Common myeloid progenitor, CD34-positive (primary cell): Measurements from ENCODE around the gene FUT9.

Experiments
- CTCF ChIA-PET: fragments of 350-600 bp; sonication (Branson Sonifier 250); formaldehyde crosslinking; loops from one replicate; lab custom pipeline; 2021; ENCODE audit warnings: antibody characterized with exemption; lab: Charles Lee
- POLR2A ChIA-PET: fragments of 350-600 bp; sonication (Branson Sonifier 250); formaldehyde crosslinking; loops from one replicate; lab custom pipeline; 2021; ENCODE audit warnings: antibody characterized with exemption; lab: Charles Lee
- DNase-seq, 3 donors: peaks; one replicate each; pipeline versions ENCODE4 v3.0.0 to v3.0.0-alpha.2; 2013
- H3K27ac ChIP-seq, 2 experiments: 1 replicate in 1 of 2; 2 replicates in 1 of 2; pipeline ENCODE4 v1.7.0; 2013; ENCODE audit warnings: inconsistent platforms in 2 of 2, low read length in 2 of 2, mild to moderate bottlenecking in 2 of 2, low read depth in 1 of 2, moderate library complexity in 1 of 2; ENCODE audit not compliant: severe bottlenecking in 2 of 2, insufficient read depth in 1 of 2, poor library complexity in 1 of 2
- H3K27me3 ChIP-seq, 5 experiments: replicated peaks in 2 of 5; 1 replicate in 3 of 5; 2 replicates in 2 of 5; pipeline versions ENCODE4 v1.6.1 to v1.7.0; 2013; ENCODE audit warnings: low read length in 4 of 5, mild to moderate bottlenecking in 2 of 5, moderate library complexity in 2 of 5, inconsistent platforms in 1 of 5; ENCODE audit not compliant: insufficient read depth in 5 of 5, control insufficient read depth in 4 of 5
- H3K36me3 ChIP-seq, 4 experiments: 1 replicate in 2 of 4; 2 replicates in 2 of 4; pipeline versions ENCODE4 v1.6.1 to v1.7.0; 2013; ENCODE audit warnings: low read length in 3 of 4, control low read depth in 1 of 4, mild to moderate bottlenecking in 1 of 4; ENCODE audit not compliant: control insufficient read depth in 4 of 4, insufficient read depth in 4 of 4
- H3K4me1 ChIP-seq, 4 experiments: 1 replicate in 3 of 4; 2 replicates in 1 of 4; pipeline versions ENCODE4 v1.6.1 to v1.7.1; 2013; ENCODE audit warnings: low read length in 3 of 4, mild to moderate bottlenecking in 3 of 4, control low read depth in 1 of 4, inconsistent platforms in 1 of 4, moderate library complexity in 1 of 4; ENCODE audit not compliant: control insufficient read depth in 4 of 4, insufficient read depth in 4 of 4; ENCODE audit errors: control extremely low read depth in 1 of 4
- H3K4me3 ChIP-seq, 7 experiments: 1 replicate in 4 of 7; 2 replicates in 3 of 7; pipeline versions ENCODE4 v1.5.1 to v1.7.0; 2013; ENCODE audit warnings: mild to moderate bottlenecking in 7 of 7, low read length in 6 of 7, moderate library complexity in 6 of 7, inconsistent platforms in 2 of 7, low read depth in 2 of 7, control low read depth in 1 of 7; ENCODE audit not compliant: insufficient read depth in 4 of 7, control insufficient read depth in 1 of 7; ENCODE audit errors: extremely low read depth in 1 of 7
- H3K9me3 ChIP-seq, 5 experiments: 1 replicate in 4 of 5; 2 replicates in 1 of 5; pipeline versions ENCODE4 v1.6.1 to v1.7.1; 2013; ENCODE audit warnings: low read length in 4 of 5, mild to moderate bottlenecking in 2 of 5, inconsistent platforms in 1 of 5, low read depth in 1 of 5, moderate library complexity in 1 of 5; ENCODE audit not compliant: control insufficient read depth in 4 of 5, insufficient read depth in 2 of 5; ENCODE audit errors: control extremely low read depth in 1 of 5
- WGBS: methylation state at CpG from one replicate; pipeline ENCODE4 v1.1.5; 2013; ENCODE audit not compliant: insufficient coverage; 5-methylcytosine and 5-hydroxymethylcytosine counted together

Gene FUT9

DNA sequence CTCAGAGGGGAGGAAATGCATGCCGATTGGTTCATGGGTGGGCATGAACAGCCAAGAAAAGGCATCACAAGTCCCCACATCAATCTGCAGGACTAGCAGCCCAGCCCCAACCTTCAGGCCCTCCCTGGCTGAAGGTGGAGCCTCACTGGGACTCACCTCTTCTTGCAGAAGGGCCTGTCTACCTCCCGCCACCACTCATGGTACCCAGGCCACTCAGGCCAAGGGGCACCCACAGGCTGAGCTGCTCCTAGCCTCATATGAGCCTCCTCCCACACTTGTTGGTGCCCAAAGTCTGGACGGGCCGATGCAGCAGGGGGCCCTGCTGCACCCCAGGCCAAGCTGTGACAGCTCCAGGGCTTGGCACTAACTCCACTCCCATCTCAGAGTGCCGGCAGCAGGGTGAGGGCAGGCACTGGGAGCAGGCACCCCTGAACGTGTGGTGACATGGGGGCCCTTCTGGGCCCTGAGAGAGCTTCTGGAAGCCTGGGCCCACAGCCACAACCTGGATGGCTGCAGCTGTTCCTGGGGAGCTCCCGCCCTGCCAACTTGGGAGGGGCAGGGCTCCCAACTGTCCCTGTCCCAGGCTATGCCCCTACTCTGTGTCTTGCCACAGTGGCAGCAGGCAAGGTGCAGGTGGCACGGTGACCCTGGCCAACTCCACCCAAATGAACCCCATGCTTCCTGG is 13.7 kb upstream of the FUT9 start:
- DNase-seq, result no peak
- H3K4me1 ChIP-seq, result no peaks in the 10 kb centered on the region
- H3K4me3 ChIP-seq, result no peak overlapping the region
- no peak overlapping the region for H3K27ac ChIP-seq
- 91% methylated on average over 7 of the region's 8 CpGs for WGBS
- H3K36me3 ChIP-seq, result no peaks in the 10 kb centered on the region
- H3K9me3 ChIP-seq, result no peaks in the 10 kb centered on the region
- H3K27me3 ChIP-seq, result no peaks in the 10 kb centered on the region
- ChIA-PET CTCF (no interaction called here), POLR2A (no interaction called here)

DNA sequence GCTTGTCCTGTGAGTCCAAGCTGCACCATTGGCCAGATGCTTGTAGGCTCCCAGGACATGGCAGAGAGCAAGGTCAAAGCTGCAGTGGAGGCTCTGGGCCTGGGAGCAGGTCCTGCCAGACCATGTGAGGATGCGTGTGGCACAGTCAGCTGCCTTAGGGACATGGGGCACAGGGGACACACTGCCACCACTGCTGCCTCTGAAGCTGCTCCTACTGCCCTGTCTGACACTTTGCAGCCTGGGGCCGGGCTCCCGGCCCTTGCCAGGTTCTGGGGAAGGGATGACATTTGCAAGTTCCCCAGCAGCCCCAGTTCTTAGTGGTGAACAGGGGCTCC is 13.2 kb upstream of the FUT9 start:
- 97% methylated on average over 3 of the region's 3 CpGs for WGBS
- POLR2A ChIA-PET, result no interaction called here

DNA sequence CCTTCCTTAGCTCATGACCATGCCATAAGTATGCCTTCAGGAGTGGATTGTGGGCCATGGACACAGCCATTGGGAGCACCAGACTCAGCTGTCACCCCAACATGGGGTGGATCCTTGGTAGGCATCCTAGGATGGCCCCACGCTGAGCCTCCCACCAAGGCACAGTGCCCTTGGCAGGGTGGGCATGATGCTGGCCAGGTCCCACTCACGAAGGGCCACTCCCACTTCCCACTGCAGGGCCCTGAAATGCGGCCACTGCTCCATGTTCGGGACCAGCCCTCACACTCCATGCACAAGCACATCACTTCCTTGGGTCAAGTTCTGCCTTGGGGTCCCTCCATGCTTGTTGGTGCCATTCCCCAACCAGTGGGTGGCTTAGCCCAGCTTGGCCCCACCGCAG is 12.9 kb upstream of the FUT9 start:
- CTCF ChIA-PET, result no interaction called here
- Histone ChIP-seq H3K36me3 (no peaks in the 10 kb centered on the region), H3K4me3 (no peak overlapping the region), H3K9me3 (no peaks in the 10 kb centered on the region), H3K27me3 (no peaks in the 10 kb centered on the region), H3K27ac (no peak overlapping the region), H3K4me1 (no peaks in the 10 kb centered on the region)
- no peak for DNase-seq
- POLR2A ChIA-PET, result no interaction called here
- WGBS, result 90% methylated on average over 3 of the region's 5 CpGs

More for the DNA sequence above, 13.2 kb upstream of the FUT9 start:
- no peak overlapping the region for H3K4me3 ChIP-seq
- H3K9me3 ChIP-seq, result no peaks in the 10 kb centered on the region
- H3K4me1 ChIP-seq, result no peaks in the 10 kb centered on the region
- H3K27ac ChIP-seq, result no peak overlapping the region
- H3K36me3 ChIP-seq, result no peaks in the 10 kb centered on the region
- CTCF ChIA-PET, result no interaction called here
- no peak for DNase-seq
- no peaks in the 10 kb centered on the region for H3K27me3 ChIP-seq

DNA sequence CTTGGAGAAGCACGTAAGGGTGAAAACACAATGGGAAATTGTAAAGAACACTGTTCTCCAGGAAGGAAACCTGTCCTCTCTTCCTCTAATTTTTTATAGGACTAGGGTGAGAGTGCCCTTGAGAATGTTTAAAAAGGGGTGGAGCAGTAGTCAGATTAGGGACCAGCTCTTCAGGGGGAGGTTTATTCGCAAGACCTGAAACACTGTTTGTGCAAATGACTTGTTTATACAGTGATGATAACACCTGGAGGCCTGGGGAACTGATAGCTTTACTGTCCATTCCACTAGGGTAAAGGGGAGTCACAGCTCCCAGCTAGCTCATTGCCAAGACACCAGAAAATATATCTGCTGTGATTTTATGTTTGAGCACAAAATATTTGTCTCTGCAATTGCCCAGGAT is 8.1 kb upstream of the FUT9 start:
- WGBS, result 86% methylated on average over 1 of the region's 2 CpGs
- Histone ChIP-seq H3K9me3 (no peaks in the 10 kb centered on the region), H3K4me3 (no peak overlapping the region), H3K27ac (no peak overlapping the region), H3K27me3 (no peaks in the 10 kb centered on the region), H3K36me3 (no peaks in the 10 kb centered on the region), H3K4me1 (no peaks in the 10 kb centered on the region)
- POLR2A ChIA-PET, result no interaction called here
- no peak for DNase-seq
- CTCF ChIA-PET, result interaction anchor here (1.5 kb wide), 1 partner anchor 8 kb away, joined by 4 read pairs; the partner anchor contains the start of gene FUT9

DNA sequence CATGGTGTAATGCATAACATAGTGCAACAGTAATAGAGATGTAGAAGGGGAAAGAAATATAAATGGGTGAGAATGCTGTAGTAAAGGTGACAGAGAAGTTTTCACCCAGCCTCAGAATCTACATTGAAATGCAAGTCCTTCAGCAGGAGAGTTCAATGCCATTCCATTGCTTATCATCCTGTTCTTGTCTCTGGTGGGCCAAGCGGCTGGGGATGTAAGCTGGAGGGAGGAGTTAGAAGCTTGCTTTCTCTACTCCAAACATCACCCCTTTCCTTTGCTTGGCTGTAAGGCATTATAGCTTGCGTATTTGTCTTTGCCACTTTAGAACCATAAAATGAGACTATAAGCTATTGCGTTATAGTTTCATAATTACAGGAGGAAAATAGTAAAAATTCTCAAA is 2.2 kb upstream of the FUT9 start:
- no CpG with 5 or more reads among the region's 3 CpGs for WGBS
- Histone ChIP-seq H3K4me1 (peaks cover 0 to 1% (median 0%) of the 10 kb centered on the region in 4 experiments), H3K4me3 (no peak overlapping the region), H3K9me3 (no peaks in the 10 kb centered on the region), H3K27ac (no peak overlapping the region), H3K27me3 (peaks cover 14 to 44% (median 16%) of the 10 kb centered on the region in 5 experiments), H3K36me3 (no peaks in the 10 kb centered on the region)
- CTCF ChIA-PET, result no interaction called here
- DNase-seq, result no peak
- POLR2A ChIA-PET, result no interaction called here

DNA sequence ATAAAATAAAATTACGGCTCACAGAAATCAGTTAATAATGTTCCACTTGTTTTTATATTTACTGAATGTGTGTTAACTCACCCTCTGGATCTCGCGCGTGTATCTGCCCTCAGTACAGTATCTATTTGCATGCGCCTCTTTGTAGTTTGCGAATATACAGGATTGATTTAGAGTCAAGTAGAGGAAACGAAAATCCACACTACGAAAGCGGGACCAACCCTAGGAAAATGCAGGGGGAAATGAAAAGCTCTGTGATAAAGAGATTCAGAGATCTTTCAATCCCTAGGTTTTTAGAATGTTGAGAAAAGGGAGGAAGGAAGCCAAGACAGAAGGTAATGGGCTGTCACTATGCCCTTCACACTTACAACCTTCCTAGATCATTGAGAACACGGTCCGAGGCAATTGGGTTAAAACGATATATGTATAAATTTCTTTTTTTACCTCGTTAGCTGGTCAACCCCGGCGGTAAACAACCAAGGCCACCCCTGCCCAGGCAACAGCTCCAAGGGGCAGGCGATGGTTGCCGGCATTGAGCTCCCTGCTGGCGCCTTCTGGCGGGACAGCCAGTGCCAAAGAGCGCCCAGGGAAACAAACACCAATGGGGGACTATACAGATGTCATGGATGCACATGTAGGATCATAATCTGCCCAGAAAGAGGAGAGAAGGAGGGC is 792 bp upstream of the FUT9 start:
- Histone ChIP-seq H3K4me1 (peaks cover 0 to 1% (median 0%) of the 10 kb centered on the region in 4 experiments), H3K36me3 (no peaks in the 10 kb centered on the region), H3K27me3 (peaks cover 14 to 44% (median 16%) of the 10 kb centered on the region in 5 experiments), H3K4me3 (no peak overlapping the region), H3K27ac (no peak overlapping the region), H3K9me3 (no peaks in the 10 kb centered on the region)
- CTCF ChIA-PET, result no interaction called here
- POLR2A ChIA-PET, result no interaction called here
- no peak for DNase-seq
- 2% methylated on average over 12 of the region's 20 CpGs for WGBS

DNA sequence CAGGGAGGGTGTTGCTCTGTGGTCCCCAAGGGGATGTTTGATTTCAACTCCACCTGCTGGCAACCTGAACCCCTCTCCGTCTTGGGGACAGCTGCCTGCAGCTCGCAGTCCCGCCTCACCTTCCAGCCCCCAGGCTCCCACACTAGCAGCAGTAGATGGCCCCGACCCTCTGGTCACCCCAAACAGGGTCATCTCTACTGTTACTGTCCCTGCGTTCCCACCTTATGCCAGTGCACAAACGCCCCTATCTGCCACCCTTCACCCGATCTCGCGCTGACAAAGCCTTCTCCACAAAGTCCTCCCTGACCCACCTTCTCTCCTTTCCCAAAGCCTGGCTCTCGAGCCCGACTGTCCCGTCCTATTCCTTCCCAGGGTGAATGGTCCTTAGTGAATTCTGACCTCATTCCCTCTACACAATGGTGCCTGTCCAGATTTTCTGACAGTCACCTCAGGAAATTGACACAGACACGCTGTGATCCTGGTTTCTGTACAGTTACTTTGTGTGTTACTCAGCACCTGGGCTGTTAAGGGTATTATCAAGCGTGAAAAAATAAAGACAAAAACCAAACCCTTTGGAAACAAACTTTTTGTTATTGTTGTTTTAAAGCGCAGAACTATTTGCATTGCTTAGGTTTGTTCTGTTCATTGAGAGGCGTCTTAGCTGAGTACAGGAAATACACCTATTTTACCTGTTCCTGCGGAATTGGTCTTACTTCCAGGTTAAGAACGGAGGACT is 728 bp downstream of the FUT9 start:
- CTCF ChIA-PET, result interaction anchor here (1.2 kb wide), 1 partner anchor 9 kb away, joined by 4 read pairs; no protein-coding TSS in a partner anchor
- H3K36me3 ChIP-seq, result no peaks in the 10 kb centered on the region
- DNase-seq, result no peak
- H3K4me3 ChIP-seq, result peak overlapping the region in 1 of 7 experiments; percentile 19
- 4% methylated on average over 13 of the region's 18 CpGs for WGBS
- H3K9me3 ChIP-seq, result no peaks in the 10 kb centered on the region
- POLR2A ChIA-PET, result no interaction called here
- H3K27ac ChIP-seq, result no peak overlapping the region
- peaks cover 14 to 44% (median 16%) of the 10 kb centered on the region in 5 experiments for H3K27me3 ChIP-seq
- peaks cover 0 to 1% (median 0%) of the 10 kb centered on the region in 4 experiments for H3K4me1 ChIP-seq
